ENCODE data around the gene SESN1. TPM values are rescaled to one million over a fixed set of nuclear protein-coding genes. Genes with fewer than 3 reads are reported as not detected.

Gene SESN1
- total RNA-seq, 1 donor from 2014 or later: 13.6 TPM

- Mint-ChIP-seq H3K9me3 (no peaks in the 10 kb centered on the region), H3K4me3 (no peak overlapping the region), H3K4me1 (ENCODE audit: low read depth) (peaks cover 21% of the 10 kb centered on the region), H3K27ac (no peak overlapping the region), H3K36me3 (ENCODE audit: low read depth) (peaks cover 1% of the 10 kb centered on the region), H3K27me3 (ENCODE audit: insufficient read depth) (peaks cover 12% of the 10 kb centered on the region)
- DNase-seq (ENCODE audit: low spot score): peak; percentile 31
- intact Hi-C loops (cut with micrococcal nuclease): loop anchor here (1.0 to 2.0 kb wide), 10 partner anchors 21 to 531 kb away; partner anchors contain the start of genes CEP57L1 and SESN1
Observed at GRCh38 chr6:109073344-109074132, 21.1 kb downstream of the SESN1 start.

GRCh38 chr6:109071125-109071917 lies 23.3 kb downstream of the SESN1 start:
- no peak overlapping the region for H3K4me3 Mint-ChIP-seq
- H3K27me3 Mint-ChIP-seq (ENCODE audit: insufficient read depth): peaks cover 6% of the 10 kb centered on the region

GRCh38 chr6:109069746-109070145 lies 24.9 kb downstream of the SESN1 start:
- intact Hi-C loops (cut with micrococcal nuclease): no loop called here
- Mint-ChIP-seq H3K9me3 (no peaks in the 10 kb centered on the region), H3K4me1 (ENCODE audit: low read depth) (peaks cover 21% of the 10 kb centered on the region), H3K27me3 (ENCODE audit: insufficient read depth) (peaks cover 6% of the 10 kb centered on the region), H3K36me3 (ENCODE audit: low read depth) (no peaks in the 10 kb centered on the region), H3K27ac (no peak overlapping the region), H3K4me3 (no peak overlapping the region)
- DNase-seq (ENCODE audit: low spot score): no peak

More at GRCh38 chr6:109071125-109071917, 23.3 kb downstream of the SESN1 start:
- no peak for DNase-seq (ENCODE audit: low spot score)
- no peak overlapping the region for H3K27ac Mint-ChIP-seq
- no peaks in the 10 kb centered on the region for H3K9me3 Mint-ChIP-seq
- H3K4me1 Mint-ChIP-seq (ENCODE audit: low read depth): peaks cover 21% of the 10 kb centered on the region
- no peaks in the 10 kb centered on the region for H3K36me3 Mint-ChIP-seq (ENCODE audit: low read depth)
- intact Hi-C loops (cut with micrococcal nuclease): no loop called here

- Mint-ChIP-seq H3K27me3 (ENCODE audit: insufficient read depth) (no peaks in the 10 kb centered on the region), H3K9me3 (no peaks in the 10 kb centered on the region), H3K27ac (no peak overlapping the region), H3K4me3 (no peak overlapping the region), H3K4me1 (ENCODE audit: low read depth) (peaks cover 13% of the 10 kb centered on the region), H3K36me3 (ENCODE audit: low read depth) (peaks cover 5% of the 10 kb centered on the region)
- DNase-seq (ENCODE audit: low spot score): no peak
- intact Hi-C loops (cut with micrococcal nuclease): no loop called here
Observed at GRCh38 chr6:109062767-109063352, 31.8 kb downstream of the SESN1 start.

GRCh38 chr6:109062216-109062615 lies 32.4 kb downstream of the SESN1 start:
- no peak overlapping the region for H3K27ac Mint-ChIP-seq
- no peak overlapping the region for H3K4me3 Mint-ChIP-seq
- H3K27me3 Mint-ChIP-seq (ENCODE audit: insufficient read depth): no peaks in the 10 kb centered on the region
- intact Hi-C loops (cut with micrococcal nuclease): no loop called here
- H3K4me1 Mint-ChIP-seq (ENCODE audit: low read depth): peaks cover 13% of the 10 kb centered on the region
- H3K9me3 Mint-ChIP-seq: no peaks in the 10 kb centered on the region
- H3K36me3 Mint-ChIP-seq (ENCODE audit: low read depth): peaks cover 5% of the 10 kb centered on the region
- no peak for DNase-seq (ENCODE audit: low spot score)

- Mint-ChIP-seq H3K27me3 (ENCODE audit: insufficient read depth) (peaks cover 6% of the 10 kb centered on the region), H3K27ac (no peak overlapping the region), H3K9me3 (no peaks in the 10 kb centered on the region), H3K4me3 (no peak overlapping the region), H3K4me1 (ENCODE audit: low read depth) (peaks cover 13% of the 10 kb centered on the region), H3K36me3 (ENCODE audit: low read depth) (peaks cover 5% of the 10 kb centered on the region)
- no peak for DNase-seq (ENCODE audit: low spot score)
- intact Hi-C loops (cut with micrococcal nuclease): no loop called here
Observed at GRCh38 chr6:109060571-109060970, 34.1 kb downstream of the SESN1 start.

- intact Hi-C loops (cut with micrococcal nuclease): loop anchor here (2.0 to 5.0 kb wide), 3 partner anchors 51 to 502 kb away; no protein-coding TSS in a partner anchor
- Mint-ChIP-seq H3K27ac (peak overlapping the region; percentile 72), H3K36me3 (ENCODE audit: low read depth) (peaks cover 5% of the 10 kb centered on the region), H3K27me3 (ENCODE audit: insufficient read depth) (peaks cover 9% of the 10 kb centered on the region), H3K9me3 (no peaks in the 10 kb centered on the region), H3K4me1 (ENCODE audit: low read depth) (peaks cover 13% of the 10 kb centered on the region), H3K4me3 (no peak overlapping the region)
- no peak for DNase-seq (ENCODE audit: low spot score)
Observed at GRCh38 chr6:109059571-109060021, 35.0 kb downstream of the SESN1 start.

GRCh38 chr6:109059153-109059552 lies 35.5 kb downstream of the SESN1 start:
- peaks cover 13% of the 10 kb centered on the region for H3K4me1 Mint-ChIP-seq (ENCODE audit: low read depth)
- intact Hi-C loops (cut with micrococcal nuclease): loop anchor here (2.0 to 5.0 kb wide), 3 partner anchors 50 to 502 kb away; no protein-coding TSS in a partner anchor
- H3K36me3 Mint-ChIP-seq (ENCODE audit: low read depth): peaks cover 5% of the 10 kb centered on the region
- no peak overlapping the region for H3K4me3 Mint-ChIP-seq
- no peak overlapping the region for H3K27ac Mint-ChIP-seq
- DNase-seq (ENCODE audit: low spot score): no peak
- peaks cover 11% of the 10 kb centered on the region for H3K27me3 Mint-ChIP-seq (ENCODE audit: insufficient read depth)
- no peaks in the 10 kb centered on the region for H3K9me3 Mint-ChIP-seq

- Mint-ChIP-seq H3K4me3 (no peak overlapping the region), H3K36me3 (ENCODE audit: low read depth) (peaks cover 5% of the 10 kb centered on the region), H3K9me3 (no peaks in the 10 kb centered on the region), H3K27ac (no peak overlapping the region), H3K27me3 (ENCODE audit: insufficient read depth) (peaks cover 11% of the 10 kb centered on the region), H3K4me1 (ENCODE audit: low read depth) (peaks cover 13% of the 10 kb centered on the region)
- intact Hi-C loops (cut with micrococcal nuclease): loop anchor here (2.0 to 5.0 kb wide), 3 partner anchors 50 to 501 kb away; no protein-coding TSS in a partner anchor
- no peak for DNase-seq (ENCODE audit: low spot score)
Observed at GRCh38 chr6:109058620-109059019, 36.0 kb downstream of the SESN1 start.

- Mint-ChIP-seq H3K4me1 (ENCODE audit: low read depth) (peaks cover 13% of the 10 kb centered on the region), H3K9me3 (no peaks in the 10 kb centered on the region), H3K36me3 (ENCODE audit: low read depth) (peaks cover 5% of the 10 kb centered on the region), H3K27me3 (ENCODE audit: insufficient read depth) (peaks cover 14% of the 10 kb centered on the region), H3K4me3 (no peak overlapping the region), H3K27ac (no peak overlapping the region)
- no peak for DNase-seq (ENCODE audit: low spot score)
- intact Hi-C loops (cut with micrococcal nuclease): loop anchor here (5.0 kb wide), 2 partner anchors 109 to 499 kb away; no protein-coding TSS in a partner anchor
Observed at GRCh38 chr6:109056661-109057060, 38.0 kb downstream of the SESN1 start.

- DNase-seq (ENCODE audit: low spot score): no peak
- H3K4me1 Mint-ChIP-seq (ENCODE audit: low read depth): peaks cover 12% of the 10 kb centered on the region
- no peak overlapping the region for H3K4me3 Mint-ChIP-seq
- no peak overlapping the region for H3K27ac Mint-ChIP-seq
- H3K27me3 Mint-ChIP-seq (ENCODE audit: insufficient read depth): peaks cover 14% of the 10 kb centered on the region
- H3K9me3 Mint-ChIP-seq: no peaks in the 10 kb centered on the region
- peaks cover 4% of the 10 kb centered on the region for H3K36me3 Mint-ChIP-seq (ENCODE audit: low read depth)
- intact Hi-C loops (cut with micrococcal nuclease): loop anchor here (5.0 kb wide), 2 partner anchors 109 to 499 kb away; no protein-coding TSS in a partner anchor
Observed at GRCh38 chr6:109055771-109056235, 38.8 kb downstream of the SESN1 start.

- H3K27me3 Mint-ChIP-seq (ENCODE audit: insufficient read depth): peaks cover 14% of the 10 kb centered on the region
- no peak for DNase-seq (ENCODE audit: low spot score)
- no peak overlapping the region for H3K4me3 Mint-ChIP-seq
- H3K9me3 Mint-ChIP-seq: no peaks in the 10 kb centered on the region
- no peak overlapping the region for H3K27ac Mint-ChIP-seq
- intact Hi-C loops (cut with micrococcal nuclease): no loop called here
- peaks cover 2% of the 10 kb centered on the region for H3K36me3 Mint-ChIP-seq (ENCODE audit: low read depth)
- peaks cover 1% of the 10 kb centered on the region for H3K4me1 Mint-ChIP-seq (ENCODE audit: low read depth)
Observed at GRCh38 chr6:109053336-109053735, 41.3 kb downstream of the SESN1 start.

All from activated T-helper 1 cell treated with anti-CD3 and anti-CD28 coated beads, Interleukin-12 subunit alpha, Interleukin-12 subunit beta, Interleukin-2, Interleukin-4 antibody, amounts not matched to agents 30 ng/mL and 10 ng/mL and 1 ng/mL, durations not matched to agents 14 hours and 24 hours and 36 hours (primary cell).